Astrocyte of the spinal cord (primary cell): ENCODE results near the gene TRIM69.
"Not testable (repeated sequence)": the region's sequence is repeated elsewhere in the genome, so short reads cannot be mapped to it uniquely, and the experiment has no call there.

Experiments used
- DNase-seq: peaks from one replicate; pipeline ENCODE4 v3.0.0; 2011; ENCODE audit warnings: low read depth, low spot score
- H3K4me3 ChIP-seq: 2 replicates; pipeline ENCODE4 v1.5.1; 2011; ENCODE audit warnings: low read depth, mild to moderate bottlenecking, low read length, moderate library complexity
- in situ Hi-C: cut with HindIII; loops from 2 replicates; pipeline ENCODE4 v1.10.0; 2017; ENCODE audit warnings: low sequenced_read_pairs
- TF ChIP-seq, protein P1 (sequence below): IDR thresholded peaks from 2 replicates; pipeline ENCODE4 v1.5.1; 2012; ENCODE audit warnings: low read depth, mild to moderate bottlenecking, low read length, inconsistent platforms

TRIM69 gene

GRCh38 chr15:44779761-44780160, 43.4 kb downstream of the TRIM69 start:
- no peak for DNase-seq
- in situ Hi-C loops, result no loop called here
- no peak overlapping the region for H3K4me3 ChIP-seq
- TF ChIP-seq, protein P1, sequence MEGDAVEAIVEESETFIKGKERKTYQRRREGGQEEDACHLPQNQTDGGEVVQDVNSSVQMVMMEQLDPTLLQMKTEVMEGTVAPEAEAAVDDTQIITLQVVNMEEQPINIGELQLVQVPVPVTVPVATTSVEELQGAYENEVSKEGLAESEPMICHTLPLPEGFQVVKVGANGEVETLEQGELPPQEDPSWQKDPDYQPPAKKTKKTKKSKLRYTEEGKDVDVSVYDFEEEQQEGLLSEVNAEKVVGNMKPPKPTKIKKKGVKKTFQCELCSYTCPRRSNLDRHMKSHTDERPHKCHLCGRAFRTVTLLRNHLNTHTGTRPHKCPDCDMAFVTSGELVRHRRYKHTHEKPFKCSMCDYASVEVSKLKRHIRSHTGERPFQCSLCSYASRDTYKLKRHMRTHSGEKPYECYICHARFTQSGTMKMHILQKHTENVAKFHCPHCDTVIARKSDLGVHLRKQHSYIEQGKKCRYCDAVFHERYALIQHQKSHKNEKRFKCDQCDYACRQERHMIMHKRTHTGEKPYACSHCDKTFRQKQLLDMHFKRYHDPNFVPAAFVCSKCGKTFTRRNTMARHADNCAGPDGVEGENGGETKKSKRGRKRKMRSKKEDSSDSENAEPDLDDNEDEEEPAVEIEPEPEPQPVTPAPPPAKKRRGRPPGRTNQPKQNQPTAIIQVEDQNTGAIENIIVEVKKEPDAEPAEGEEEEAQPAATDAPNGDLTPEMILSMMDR, result no peak

GRCh38 chr15:44780608-44781007, 44.3 kb downstream of the TRIM69 start:
- DNase-seq, result peak; percentile 25

GRCh38 chr15:44781128-44781810, 44.9 kb downstream of the TRIM69 start:
- TF ChIP-seq, protein P1, result no peak
- no peak for DNase-seq
- in situ Hi-C loops, result no loop called here
- H3K4me3 ChIP-seq, result no peak overlapping the region

More at GRCh38 chr15:44780608-44781007, 44.3 kb downstream of the TRIM69 start:
- TF ChIP-seq, protein P1, result no peak
- H3K4me3 ChIP-seq, result no peak overlapping the region
- in situ Hi-C loops, result no loop called here

GRCh38 chr15:44782516-44782915, 46.2 kb downstream of the TRIM69 start:
- in situ Hi-C loops, result no loop called here
- DNase-seq, result peak; percentile 11
- TF ChIP-seq, protein P1, result no peak
- no peak overlapping the region for H3K4me3 ChIP-seq

DNA sequence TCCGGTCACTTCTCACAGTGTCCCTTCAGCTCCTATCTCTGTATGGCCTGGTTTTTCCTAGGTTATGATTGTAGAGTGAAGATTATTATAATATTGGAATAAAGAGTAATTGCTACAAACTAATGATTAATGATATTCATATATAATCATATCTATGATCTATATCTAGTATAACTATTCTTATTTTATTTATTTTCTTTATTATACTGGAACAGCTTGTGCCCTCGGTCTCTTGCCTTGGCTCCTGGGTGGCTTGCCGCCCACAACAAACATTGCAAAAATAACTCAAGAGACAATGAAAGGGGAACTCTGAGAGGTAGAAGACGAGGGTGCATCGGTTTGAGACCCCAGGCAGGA, 48.6 kb downstream of the TRIM69 start:
- peak overlapping the region; percentile 64 for H3K4me3 ChIP-seq
- in situ Hi-C loops, DNase-seq: not testable (repeated sequence)

GRCh38 chr15:44788748-44789147, 52.4 kb downstream of the TRIM69 start:
- no peak overlapping the region for H3K4me3 ChIP-seq
- peak; percentile 19 for DNase-seq
- TF ChIP-seq, protein P1, result no peak
- in situ Hi-C loops, result no loop called here

- TF ChIP-seq, protein P1, result no peak
- H3K4me3 ChIP-seq, result no peak overlapping the region
- DNase-seq, result no peak
- in situ Hi-C loops, result no loop called here
These were observed 53.9 kb downstream of the TRIM69 start for GRCh38 chr15:44790215-44790614.
